NCI-H2029 (cell line): ENCODE data around the gene DOCK10.
A peak's percentile ranks its signal among the peaks of the same experiment; 100 is the strongest.

ENCODE experiments used
- DNase-seq: peaks from one replicate; lab custom pipeline; 2025; lab: John Stamatoyannopoulos, UW

DOCK10 gene

GRCh38 chr2:224835405-224835804, 206.9 kb downstream of the DOCK10 start:
- DNase-seq = no peak

- no peak for DNase-seq
These were observed 208.3 kb downstream of the DOCK10 start for GRCh38 chr2:224833986-224834385.

DNA sequence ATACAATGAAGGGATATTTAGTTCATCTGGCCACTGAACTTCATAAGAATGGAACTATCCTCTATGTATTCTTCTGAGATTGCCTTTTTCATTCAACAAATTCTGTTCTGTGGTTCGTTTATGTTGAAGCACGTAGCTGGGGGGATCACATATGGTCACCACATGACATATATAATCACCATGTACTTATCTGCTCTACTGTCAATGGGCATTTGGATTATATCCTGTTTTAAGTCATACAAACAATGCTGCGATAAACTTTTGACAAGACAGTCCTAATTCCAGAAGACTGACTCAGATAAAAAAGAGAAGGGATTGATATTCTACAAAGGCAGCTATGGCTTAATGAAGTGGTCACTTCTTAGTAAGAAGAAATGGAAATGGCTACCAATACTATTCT, 210.1 kb downstream of the DOCK10 start:
- DNase-seq = no peak

DNA sequence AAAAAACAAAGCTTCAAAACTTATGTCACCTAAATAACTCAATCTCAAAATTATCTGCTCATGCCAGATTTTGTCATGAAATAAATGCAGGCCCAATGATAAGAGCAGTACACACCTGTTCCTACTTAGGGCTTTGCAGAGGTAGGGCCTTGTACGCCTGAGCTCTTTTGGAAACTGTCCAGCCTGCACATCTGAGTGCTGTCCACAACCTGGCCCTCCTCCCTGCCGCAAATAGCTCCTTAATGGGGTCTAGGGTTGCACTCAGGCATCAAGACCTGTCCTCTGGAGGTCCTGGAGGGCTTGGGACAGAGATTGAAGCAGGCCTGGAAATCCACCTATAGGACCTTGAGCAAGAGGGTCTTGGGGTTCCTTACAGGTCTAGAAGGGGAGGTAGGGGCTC, 210.7 kb downstream of the DOCK10 start:
- peak; percentile 31 for DNase-seq

DNA sequence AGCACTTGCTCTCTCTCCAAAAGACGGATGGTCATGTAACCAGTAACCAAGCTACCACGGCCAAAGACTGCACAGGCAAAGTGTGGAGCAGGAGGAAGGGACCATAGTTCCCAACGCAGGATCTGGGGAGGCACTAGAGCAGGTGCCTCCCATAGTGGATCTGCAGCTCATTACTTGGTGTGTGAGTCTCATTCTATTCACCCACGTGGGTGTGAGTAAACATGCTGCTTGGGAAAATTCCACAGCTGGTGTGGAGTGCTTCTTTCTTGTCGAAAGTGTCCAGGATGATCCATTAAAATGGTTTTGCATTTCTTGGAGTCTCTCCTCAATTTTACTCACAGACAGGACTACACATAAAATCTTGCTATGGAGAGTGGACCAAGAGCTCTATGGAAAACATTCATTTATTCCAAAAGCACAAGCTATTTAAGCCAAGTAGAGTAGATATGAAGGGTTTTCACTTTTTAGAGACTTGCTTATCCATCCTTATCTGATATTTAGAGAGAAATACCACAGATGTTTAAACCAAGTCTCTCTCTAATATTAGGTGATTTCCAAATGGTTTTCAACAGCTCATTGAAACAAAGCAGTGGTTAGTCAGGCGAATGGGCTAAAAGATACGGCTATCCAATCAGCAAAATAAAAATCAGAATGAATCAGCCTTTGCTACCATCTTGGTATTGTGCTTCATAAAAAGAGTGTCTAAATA, 221.8 kb downstream of the DOCK10 start:
- no peak for DNase-seq

DNA sequence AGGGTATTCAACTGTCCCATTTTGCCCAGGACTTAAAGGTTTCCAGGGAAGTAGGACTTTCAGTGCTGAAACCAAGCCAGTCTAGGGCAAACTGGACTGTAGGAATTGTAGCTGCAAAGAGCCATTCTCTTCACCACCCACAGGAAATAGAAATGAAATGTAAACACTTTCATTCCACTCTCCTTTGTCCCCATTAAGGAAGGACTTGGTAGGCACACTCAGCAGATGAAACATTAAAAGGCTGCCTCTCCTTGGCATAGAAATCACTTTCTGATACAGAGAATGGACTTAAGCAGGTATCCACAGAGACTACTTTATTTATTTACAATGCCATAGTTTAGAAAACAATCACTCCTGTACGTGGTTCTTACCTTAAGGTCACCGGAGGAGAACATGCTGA, 223.2 kb downstream of the DOCK10 start:
- peak; percentile 87 for DNase-seq

- no peak for DNase-seq
These were observed 224.6 kb downstream of the DOCK10 start for GRCh38 chr2:224817676-224818075.

- no peak for DNase-seq
These were observed 225.5 kb downstream of the DOCK10 start for GRCh38 chr2:224816816-224817215.

GRCh38 chr2:224813578-224813977, 228.7 kb downstream of the DOCK10 start:
- DNase-seq = no peak

DNA sequence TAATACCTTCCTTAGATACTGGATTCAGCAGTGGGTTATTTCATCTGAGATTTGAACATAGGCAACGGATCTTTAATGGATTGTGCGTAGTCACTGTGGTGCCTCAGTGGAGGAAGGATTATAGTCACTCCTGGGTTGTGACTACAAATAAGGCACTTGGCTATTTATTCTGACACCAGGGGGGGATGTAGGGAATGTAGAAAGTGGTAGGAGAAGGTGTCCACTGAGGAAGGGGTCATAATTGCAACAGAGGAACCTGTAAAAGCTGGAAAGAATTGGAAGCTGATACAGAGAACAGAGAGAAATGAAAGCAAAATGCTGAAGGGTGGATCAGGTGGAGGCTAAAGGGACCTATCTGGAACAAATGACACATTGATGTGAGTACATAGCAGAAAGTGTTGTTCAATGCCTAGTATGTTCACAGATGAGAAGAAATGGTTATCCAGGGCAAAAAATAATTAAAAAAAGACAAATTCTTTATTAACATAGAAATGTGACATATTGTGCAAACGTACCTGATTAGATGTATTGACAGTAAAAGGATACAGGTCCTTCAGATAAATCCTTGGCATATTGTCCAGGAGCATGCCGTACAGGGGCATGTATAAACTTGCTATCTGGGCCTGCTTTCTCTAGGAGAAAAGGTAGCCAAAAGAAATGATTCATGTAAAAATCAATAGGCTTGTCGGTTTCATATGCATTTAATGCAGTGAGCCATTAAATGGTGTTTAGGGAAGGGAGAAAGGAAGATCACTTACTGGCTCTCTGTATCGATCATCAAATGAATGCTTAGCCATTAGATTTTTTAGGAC, 234.9 kb downstream of the DOCK10 start:
- no peak for DNase-seq

DNA sequence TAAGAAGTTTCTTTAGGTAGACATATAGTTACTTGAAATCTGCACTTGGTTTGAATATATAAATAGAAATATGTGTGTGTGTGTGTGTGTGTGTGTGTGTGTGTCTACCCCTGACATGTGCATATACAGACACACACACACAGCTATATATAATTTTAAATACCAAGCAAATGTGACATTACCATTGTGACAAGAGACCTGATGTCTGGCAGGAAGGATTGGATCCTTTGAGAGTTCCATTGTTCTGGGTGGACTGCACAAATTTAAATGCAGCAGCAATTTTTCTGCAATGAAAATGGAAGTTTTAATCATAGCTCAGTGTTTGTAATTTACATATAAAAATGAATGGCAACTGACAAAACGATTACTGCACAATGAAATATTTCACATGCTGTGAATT, 238.3 kb downstream of the DOCK10 start:
- no peak for DNase-seq

GRCh38 chr2:224802407-224802806, 239.9 kb downstream of the DOCK10 start:
- DNase-seq = no peak

DNA sequence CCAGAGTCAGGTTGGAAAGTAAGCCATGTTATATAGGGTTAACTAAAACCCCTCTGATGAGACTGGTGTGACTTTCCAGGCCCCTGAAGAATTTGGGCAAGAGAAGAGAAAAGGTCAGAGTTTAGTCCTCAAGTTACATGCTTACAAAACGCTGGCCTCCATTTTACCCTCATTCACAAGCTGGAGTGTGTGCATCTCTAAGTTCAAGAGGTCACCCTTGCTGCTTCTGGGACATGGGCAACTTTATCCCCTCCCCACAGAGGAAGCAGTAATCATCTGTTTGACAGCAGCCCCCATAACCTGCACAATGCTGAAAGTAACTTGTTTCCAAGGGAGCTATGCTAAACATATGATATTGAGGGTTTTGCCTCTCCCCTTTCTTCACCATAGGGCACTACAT, 240.9 kb downstream of the DOCK10 start:
- no peak for DNase-seq

GRCh38 chr2:224799691-224800090, 242.6 kb downstream of the DOCK10 start:
- no peak for DNase-seq

DNA sequence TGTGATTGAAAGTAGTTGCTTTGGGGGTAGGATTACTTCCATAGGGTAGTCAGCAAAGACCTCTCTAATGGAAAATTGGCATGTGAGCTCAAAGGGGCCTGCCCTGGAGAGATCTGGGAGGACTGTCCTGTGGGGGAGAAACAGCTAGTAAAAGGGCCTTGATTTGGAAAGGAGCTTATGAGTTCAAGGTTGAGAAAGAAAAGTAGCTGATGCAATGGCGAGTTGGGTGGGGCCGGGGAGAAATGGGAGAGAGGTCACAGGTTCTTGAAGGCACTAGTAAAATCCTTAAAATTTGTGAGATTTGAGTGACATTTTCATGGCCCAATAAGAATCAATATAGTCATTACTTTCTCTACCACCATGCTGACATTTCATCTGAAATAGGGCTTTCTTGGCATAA, 244.1 kb downstream of the DOCK10 start:
- DNase-seq = no peak

DNA sequence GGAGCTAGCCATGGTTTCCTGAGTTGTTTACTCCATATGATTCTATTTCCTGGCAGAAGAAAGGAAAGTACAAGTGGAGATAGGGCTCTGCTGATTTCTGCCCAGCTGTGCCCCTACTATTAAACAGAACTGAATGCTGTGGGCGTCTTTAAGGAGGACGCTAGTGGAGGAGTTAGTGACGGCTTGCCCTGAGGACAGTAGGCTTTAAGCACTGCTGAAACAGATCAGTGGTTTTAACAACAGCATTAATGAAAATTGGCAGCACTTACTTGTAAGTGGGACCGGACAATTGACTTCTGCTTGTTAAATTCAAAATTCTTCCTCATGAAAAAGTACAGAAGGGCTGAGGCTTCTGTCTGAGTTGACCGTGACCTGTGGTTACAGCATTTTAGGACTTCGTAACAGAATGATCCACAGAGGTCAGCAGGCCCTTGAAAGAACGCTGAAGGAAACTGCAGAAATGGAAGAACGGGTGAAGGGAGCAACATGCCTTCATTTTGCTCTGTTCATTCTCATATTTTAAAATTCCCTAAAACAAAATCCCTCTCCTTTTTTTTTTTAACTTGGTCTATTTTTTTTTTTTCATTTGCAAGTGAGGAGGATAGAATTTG, 245.5 kb downstream of the DOCK10 start:
- DNase-seq = no peak

DNA sequence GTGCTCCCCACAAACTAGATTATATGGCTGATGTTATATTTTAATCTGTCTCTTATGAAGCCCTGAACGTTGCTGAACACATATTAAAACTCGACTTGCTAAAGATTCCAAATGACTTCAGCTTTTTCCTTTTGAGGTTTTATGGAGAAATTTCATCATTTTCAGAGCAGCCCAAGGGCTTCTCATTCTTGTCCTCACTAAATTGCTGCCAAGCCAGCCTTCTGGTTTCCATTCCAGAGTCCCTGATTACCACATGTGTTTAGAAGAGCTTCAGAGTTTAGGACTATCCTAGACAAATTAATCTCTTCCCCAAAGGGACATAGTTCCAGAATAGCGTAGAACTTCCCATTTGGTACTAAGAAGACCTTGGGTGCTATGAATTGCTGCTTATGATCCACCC, 248.3 kb downstream of the DOCK10 start:
- no peak for DNase-seq

GRCh38 chr2:224786848-224787247, 255.4 kb downstream of the DOCK10 start:
- DNase-seq = no peak

DNA sequence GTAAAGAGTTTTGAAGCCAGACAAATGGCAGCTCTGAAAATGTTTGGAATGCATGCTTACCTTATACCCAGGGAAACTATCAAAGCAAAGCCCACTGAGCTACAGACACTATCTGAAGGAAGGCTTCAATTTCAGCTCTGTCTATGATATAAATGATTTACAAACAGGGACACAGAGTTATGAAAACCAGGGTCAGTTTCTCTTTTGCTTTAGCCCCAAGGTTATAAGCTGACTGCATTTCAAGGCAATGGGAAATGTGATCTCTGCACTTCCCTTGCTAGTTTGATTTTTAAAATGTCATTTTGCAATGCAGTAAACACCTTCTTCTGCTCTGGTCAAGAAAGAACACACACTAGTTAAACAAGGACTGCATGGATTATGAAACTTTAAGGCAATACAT, 260.9 kb downstream of the DOCK10 start:
- no peak for DNase-seq

DNA sequence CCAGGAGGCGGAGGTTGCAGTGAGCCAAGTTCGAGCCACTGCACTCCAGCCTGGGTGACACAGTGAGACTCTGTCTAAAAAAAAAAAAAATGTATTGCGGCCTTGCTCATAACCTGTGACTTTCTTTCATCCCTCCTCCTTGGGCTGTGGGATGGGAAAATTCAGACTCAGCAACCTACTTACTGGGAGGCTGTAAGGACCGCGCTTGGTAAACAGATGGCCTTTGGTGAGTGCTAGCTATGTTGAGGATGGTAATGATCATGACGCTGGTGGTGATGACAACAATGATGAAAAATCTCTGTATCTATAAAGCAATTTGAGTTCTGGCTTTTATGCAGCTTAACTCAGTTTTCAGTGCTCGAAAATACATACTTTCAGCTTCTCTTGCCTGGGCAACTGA, 261.4 kb downstream of the DOCK10 start:
- DNase-seq = no peak

- DNase-seq = no peak
These were observed 262.2 kb downstream of the DOCK10 start for GRCh38 chr2:224780106-224780505.

DNA sequence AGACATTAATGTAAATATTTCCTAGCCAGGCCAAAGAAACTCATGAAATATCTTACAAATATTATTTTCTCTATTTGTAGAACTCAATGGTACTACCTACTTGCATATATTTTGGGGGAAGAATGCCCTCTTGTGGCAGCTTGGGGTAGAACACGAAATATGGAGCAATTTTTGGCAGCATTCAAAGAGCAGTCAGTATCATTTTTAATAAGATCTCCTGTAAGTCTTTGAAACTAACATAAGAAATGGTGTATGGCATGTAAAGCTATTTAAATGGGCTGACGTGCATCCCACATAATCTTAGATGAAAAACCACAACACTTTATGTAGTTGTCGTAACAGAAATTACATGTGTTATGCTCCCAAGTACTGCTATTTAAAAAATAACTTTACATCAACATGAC, 263.8 kb downstream of the DOCK10 start:
- peak; percentile 6 for DNase-seq

- no peak for DNase-seq
These were observed 264.7 kb downstream of the DOCK10 start for GRCh38 chr2:224777559-224777930.
